Dermis microvascular lymphatic vessel endothelial cell (primary cell): ENCODE measurements around the gene PCNX2. TPM values are rescaled to one million over a fixed set of nuclear protein-coding genes. Genes with fewer than 3 reads are reported as not detected.
"Not testable (repeated sequence)": the region's sequence is repeated elsewhere in the genome, so short reads cannot be mapped to it uniquely, and the experiment has no call there.

Experiments used
- DNase-seq, 2 donors: peaks; one replicate each; pipeline versions ENCODE4 v3.0.0 to v3.0.0-alpha.2; 2010; ENCODE audit warnings: low read depth in 2 of 2
- total RNA-seq: library from RNA; depleted of rRNA; stranded (reverse); fragments of >200 nt; gene quantifications from 2 replicates; pipeline ENCODE4 v1.2.1, GENCODE V29; 2014

PCNX2 gene
- total RNA-seq, 1 donor from 2014 or later = 1.4 TPM

DNA sequence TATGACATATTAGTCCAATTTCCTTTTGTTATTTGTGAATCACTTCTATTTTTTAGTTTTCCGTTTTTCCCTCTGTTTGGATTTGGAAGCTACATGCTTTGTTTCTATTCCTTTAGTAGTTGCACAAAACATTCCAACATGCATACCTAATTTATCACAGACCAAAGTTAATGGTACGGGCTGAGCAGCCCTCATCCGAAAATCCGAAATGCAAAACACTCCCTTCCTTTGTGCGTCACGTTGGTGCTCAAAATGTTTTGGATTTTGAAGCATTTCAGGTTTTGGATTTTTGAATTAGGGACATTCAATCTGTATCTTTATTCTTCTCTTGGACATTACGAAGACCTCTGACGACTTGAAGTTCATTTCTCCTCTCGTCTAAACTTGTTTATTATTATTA is 124.8 kb downstream of the PCNX2 start:
- no peak for DNase-seq

DNA sequence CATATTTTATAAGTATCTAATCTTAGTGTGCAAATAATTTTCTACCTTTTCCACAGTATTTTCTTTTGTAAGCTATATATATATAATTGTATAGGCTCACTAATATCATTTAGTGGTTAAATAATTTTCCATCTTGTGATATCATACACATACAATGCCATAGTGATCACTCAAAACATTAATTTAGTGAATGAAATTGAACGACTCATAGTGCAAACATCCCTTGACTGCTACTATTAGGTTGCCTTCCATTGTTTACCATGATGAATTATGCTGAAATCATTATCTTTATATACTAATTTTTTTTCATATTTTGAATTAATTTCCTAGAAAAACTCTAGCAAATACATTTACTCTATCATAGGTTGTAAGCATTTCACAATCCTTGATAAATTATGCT is 127.1 kb downstream of the PCNX2 start:
- no peak for DNase-seq

DNA sequence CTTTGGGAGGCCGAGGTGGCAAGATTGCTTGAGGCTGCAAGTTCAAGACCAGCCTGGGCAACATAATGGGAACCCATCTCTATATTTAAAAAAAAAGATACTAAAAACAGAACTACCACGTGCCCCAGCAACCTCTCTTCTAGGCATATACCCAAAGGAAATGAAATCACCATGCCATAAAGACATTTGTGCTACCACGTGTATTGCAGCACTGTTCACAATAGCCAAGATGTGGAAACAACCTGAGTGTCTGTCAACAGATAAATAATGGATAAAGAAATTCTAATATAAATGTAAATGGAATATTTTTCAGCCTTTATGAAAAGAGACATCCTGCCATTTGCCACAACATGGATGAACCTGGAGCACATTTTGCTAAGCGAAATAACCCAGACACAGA is 128.6 kb downstream of the PCNX2 start:
- peak in 1 of 2 donors; percentile 25 for DNase-seq

DNA sequence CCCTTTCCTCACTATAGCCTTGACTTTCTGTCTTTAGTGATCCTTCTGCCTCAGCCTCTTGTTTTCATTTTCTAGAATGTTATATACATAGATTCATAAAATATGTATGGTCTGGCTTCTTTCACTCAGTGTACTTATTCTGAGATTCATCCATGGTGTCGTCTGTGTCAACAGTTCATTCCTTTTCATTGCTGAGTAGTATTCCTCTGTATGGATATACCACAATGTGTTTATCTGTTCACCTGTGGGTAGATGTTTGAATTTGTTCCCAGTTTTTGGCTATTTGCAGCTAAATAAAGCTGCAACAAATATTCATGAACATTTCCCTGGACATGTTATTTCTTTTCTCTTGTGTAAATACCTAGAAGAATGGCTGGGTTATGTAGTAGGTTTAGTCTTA is 131.8 kb downstream of the PCNX2 start:
- DNase-seq = no peak

DNA sequence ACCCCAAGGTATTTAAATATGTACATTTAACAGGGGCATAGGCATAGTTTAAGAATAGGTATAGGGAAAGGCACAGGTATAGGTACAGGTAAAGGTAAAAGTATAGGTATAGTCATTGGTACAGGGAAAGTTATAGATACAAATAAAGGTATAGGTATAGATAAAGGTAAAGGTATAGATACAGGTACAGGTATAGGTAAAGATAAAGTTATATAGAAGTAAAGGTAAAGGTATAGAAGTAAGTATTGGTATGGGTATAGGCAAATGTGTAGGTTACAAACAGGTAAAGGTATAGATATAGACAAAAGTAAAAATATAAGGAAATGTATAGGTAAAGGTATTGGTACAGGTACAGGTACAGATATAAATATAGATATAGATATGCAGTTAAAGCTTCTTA is 137.2 kb downstream of the PCNX2 start:
- DNase-seq = no peak

DNA sequence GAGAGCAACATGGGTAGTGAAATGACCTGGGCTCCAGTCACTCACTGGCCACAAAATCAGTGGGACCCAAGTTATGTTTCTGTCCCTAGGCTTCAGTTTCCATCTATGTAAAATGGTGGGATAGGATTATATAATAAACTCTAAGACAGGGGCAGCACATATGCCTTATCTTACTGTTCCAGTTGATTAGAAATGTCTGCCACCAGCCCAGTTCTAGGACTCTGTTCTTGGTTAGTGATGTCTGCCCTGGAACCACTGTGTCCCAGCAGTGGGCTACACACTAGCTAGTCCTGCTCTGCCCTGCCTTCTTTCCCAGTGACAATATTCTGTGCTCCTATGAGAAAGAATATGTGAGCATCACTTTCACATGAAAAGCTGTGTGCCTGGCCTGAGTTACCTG is 138.3 kb downstream of the PCNX2 start:
- no peak for DNase-seq

DNA sequence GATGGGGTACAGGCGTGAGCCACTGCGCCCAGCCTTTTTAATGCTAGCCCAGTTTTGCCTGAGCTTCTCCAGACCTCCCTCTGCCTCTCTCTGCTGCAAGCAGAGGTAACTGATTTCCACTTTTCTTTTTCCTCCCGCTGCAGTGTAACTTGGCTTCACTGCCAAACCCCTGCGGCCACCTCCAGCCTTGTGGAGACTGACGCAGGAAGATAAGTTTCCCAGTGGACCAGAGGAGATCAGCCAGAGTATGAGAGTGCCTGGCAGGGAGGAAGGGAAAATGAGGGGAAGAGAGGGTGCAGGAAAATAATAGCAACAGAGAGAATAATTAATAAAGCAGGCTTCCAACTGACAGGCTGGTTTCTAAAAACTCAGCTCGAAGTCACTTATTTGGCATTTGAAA is 143.7 kb downstream of the PCNX2 start:
- no peak for DNase-seq

DNA sequence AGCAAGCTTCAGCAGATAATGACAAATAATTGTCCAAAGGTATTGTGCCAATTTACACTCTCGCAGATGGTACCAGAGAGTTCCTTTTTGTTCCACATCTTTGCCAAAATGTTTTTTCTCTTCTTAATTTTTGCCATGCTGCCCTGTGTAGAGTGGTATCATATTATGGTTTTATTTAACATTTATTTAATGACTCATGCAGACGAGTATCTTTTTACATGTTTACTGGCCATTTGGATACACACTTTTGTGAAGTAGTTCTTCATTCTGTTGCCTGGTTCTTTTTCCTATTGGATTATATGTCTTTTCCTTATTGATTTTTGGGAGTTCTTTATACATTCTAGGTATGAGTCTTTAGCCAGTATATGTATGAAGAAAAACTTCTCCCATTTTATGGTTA is 151.1 kb downstream of the PCNX2 start:
- no peak for DNase-seq

DNA sequence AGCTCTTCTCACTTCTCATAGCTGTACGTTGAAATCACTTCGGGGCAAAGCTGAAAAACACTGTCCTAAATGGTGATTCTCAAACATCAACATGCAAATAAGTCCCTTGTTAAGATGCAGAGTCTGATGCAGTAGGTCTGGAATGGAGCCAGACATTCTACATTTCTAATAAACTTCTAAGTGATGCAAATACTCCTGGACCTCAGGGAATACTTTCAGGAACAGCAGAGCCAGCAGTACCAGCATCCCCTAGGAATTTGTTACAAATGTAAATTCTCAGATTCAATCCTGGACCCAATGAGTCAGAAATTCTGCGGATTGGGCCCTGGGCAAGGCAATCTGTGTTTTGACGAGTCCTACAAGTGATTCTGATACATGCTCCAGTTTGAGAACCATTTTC is 152.3 kb downstream of the PCNX2 start:
- DNase-seq = no peak

DNA sequence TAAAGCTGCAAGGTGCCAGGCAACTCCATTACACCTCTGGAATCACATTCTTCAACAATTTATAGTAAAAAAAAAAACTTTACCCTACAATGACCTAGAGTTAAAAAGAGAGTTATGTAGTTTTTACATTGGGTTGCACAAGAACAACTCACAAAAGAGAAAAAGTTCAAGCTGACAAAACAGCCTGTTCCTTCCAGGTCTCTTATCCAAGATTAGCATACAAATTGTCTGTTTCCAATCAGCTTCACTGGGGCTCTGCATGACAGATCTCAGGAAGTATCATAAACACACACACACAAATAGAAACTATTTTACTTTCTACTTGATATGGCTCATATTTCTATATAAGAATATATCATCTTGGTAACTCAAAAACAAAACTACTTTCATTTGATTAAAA is 154.6 kb downstream of the PCNX2 start:
- DNase-seq = no peak

DNA sequence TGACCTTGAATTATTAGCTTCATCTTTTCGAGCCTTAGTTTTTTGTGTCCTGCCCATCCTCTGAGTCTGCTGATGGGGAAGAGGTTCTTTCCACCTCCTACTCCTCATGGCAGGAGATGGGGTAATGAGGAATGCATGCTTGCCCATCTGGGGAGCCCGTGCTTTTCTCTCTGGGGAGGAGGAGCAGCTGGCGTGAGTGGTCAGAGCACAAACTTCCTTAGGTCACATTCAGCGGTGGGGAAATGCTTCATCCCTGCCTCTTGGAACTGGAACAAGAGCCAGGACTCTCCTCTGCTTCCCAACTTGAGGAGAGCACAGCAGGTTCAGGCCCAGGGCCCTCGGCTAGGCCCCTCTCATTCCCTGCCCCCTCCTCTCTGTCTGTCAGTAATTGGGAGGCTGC is 155.0 kb downstream of the PCNX2 start:
- DNase-seq = no peak

DNA sequence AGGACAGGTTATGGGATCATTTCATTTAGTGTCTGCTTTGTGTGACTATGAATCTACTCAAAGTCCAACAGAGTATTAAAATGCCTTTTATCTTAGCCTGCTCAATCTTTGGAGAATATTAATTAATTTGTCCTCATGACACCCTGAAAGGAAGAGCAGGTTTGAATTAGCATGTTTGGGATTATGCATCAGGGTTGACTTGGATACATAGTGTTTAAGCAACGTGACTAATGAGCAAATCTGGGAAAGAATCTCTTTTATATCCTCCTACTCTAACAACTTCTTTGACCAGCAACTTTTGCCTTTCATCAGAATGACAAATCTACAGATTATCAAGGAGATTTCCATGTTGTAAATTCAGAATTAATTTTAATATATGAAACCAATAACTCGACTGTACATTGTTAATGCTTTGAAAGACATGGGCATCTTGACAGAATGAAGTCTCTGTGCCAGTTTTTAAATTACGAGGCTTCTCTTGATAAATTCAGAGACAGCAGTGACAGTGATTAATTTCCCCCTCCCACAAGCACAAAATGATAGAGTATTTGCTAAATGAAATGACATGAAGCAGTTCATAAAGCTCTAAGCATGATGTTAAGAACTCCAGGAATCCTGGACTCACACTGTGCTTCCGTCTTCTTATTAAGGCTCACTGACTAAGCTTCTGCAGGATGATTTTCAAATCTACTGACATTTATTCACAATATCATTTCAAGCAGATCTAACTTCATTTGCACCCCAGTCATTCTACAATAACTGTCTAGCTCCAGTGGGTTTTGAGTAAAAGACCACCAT is 156.5 kb downstream of the PCNX2 start:
- DNase-seq = no peak

DNA sequence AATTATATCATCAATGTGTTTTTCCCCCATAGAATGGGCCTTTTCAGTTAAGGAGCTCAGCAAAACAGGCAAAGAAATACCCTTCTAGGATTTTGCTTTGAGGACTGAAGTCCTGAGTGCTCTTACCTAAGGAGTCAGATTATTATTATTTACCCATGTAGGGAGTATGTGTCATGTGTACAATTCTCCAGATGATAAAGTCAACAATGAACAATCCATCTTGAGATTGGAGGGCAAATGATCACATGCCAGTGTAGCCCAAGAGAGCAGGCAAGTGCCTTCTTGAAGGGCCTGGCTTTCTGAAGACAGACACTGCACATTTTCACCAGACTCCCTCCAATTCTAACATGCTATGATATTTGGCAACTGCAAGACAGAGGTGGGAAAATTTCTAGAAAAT is 159.7 kb downstream of the PCNX2 start:
- DNase-seq = no peak

DNA sequence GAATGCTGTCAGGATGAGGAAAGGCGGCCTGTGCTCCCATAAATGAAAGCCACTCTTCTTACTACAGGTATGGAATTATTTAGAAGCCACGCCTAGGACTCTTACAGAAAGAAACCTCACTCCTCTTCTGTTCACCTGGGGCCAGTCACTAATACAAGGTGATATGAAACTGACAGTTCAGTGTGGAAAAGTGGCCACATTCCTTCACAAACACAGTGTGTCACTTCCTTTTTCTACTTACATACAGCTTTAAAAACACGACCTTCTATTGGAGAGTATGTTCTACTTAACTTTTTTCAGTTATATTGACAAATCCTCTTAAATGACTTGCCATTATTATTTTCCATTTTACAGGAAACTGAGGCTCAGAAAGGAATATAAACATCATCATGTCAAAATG is 163.1 kb downstream of the PCNX2 start:
- no peak for DNase-seq

DNA sequence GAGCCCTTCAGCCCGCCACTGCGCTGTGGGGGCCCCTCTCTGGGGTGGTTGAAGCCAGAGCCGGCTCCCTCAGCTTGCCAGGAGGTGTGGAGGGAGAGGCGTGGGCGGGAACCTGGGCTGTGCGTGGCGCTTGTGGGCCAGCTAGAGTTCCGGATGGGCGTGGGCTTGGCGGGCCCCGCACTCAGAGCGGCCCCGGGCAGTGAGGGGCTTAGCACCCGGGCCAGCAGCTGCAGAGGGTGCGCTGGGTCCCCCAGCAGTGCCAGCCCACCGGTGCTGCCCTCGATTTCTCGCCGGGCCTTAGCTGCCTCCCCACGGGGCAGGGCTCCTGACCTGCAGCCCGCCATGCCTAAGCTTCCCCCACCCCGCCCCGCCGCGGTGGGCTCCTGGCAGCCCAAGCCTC is 166.5 kb downstream of the PCNX2 start:
- not testable (repeated sequence) for DNase-seq

DNA sequence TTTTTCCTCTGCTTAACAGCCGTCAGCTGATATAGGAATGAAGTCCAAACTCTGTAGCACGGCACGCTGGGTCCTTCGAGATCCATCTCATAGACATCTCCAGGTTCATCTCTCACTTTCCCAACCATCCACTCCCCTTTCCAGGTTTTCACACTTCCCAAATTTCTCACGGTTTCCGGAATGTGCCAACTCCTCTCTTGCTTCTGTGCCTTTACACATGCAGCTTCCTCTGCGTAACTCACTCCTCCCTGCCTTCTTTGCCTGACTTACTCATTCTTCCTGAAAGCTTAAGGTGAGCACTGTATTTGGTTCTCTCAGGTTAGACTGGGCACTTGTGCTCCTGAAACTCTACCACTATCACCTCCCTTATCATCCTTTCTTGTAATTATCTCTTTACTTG is 168.4 kb downstream of the PCNX2 start:
- peak in 1 of 2 donors; percentile 8 for DNase-seq

DNA sequence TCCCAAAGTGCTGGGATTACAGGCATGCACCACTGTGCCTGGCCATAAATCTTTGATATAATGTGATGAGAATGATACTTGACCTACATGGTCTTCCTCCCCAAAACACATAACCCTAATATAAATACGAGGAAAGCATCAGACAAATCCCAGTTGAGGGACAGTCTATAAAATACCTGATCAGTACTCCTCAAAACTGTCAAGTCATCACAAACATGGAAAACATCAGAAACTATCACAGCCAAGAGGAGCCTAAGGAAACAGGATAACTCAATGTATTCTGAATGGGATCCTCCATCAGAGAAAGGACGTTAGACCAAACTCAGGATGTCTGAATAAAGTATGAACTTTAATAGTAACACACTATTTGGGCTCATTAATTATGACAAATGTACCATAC is 172.7 kb downstream of the PCNX2 start:
- DNase-seq = no peak

DNA sequence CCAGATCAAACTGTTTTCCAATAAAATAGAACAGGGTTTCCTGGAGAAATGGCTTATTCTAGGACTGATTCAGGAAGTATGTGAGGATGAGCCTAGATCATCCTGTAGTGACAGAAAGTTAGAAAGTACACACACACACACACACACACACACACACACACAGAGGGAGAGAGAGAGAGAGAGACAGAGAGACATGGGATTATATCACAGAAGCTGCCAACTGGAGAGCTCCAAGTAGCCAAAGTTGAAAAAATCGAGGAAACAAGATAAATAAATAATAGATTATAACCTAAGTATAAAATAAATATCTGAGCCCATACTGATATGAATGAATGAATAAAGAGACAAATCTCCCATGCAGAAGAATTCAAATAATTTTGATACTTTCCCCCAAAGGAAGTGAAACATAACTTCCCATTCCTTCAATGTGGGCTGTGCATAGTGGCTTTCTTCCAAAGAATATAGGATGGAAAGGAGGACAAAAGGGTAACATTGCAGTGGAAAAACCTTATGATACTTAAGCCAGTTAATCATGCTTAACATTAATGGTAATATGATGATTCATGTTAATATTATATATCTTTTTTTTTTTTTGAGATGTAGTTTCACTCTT is 173.5 kb downstream of the PCNX2 start:
- peak; percentile 38 to 76 for DNase-seq

DNA sequence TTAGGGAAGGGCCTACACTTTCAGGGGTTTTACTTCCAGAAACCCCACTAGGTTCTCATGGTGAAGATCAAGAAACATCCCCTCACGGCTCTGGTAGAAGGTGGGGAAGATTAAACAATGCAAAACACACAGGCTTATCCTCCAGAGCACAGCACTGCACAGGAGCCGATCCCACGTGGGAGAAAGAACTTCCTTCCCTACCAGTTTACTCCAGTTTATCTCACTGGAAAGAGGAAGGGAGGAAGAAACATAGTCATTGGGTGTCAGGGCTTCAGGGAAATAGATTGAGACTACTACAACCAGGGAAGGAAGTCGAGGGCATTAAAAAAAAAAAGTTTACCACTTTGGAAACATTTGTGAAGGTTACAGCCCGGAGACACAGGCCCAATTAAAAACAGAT is 180.7 kb downstream of the PCNX2 start:
- peak in 1 of 2 donors; percentile 7 for DNase-seq

DNA sequence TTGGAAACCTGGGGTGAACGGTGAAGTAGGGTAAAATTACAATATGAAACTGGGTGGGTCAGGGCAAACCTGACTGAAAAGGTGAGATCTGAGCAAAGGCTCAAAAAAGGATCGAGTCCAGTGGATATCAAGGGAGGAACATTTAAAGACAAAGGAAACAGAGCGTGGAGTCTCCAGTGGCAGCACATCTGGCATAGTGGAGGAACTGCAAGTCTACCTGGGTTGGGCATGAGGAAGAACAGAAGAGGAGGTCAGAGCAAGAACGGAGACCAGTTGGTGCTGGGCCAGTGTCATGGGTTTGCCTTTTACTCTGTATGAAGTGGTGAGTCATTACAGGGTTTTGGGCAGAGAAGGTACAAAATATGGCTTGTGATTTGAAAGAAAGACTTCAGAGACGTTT is 181.4 kb downstream of the PCNX2 start:
- DNase-seq = peak in 1 of 2 donors; percentile 11

DNA sequence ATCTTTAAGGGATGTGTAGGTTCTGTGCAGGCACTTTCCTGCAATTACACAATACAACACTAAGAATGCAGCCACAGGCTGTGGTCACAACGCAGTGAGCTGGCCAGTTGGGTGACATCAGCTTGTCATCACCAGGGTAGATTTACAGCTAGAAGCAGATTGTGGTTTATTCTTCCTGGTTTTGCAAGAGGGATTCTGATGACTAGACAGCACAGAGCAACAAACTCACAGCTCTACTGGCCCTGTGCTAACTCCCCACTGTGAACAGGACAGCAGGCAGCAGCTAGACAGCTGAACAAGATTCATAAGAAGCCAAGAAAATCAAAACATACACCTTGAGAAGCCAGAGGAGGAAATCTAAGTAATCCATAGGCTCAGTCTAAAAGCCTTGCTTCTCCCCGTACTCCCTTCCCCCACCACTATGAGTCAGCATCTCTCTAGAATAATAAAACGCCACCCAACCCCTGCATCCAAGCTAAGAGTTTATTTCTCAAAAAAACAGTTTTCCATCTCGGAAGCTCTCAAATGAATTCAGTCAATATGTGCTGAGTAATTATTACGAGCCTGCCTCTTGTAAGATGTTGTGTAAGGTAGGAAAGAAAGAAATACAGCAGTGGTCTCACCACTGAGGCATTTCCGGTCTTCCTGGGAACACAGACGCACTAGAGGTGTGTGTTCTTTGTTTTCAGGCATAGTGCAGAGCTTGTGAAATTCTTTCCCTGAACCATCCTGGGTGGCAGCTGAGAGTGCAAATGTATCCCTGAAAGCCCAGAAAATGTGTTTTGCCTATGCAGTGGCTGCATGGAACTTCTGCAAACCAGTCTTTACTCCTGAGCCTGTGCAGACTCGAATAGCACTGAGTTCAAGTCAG is 182.3 kb downstream of the PCNX2 start:
- peak; percentile 62 to 83 for DNase-seq
